HG03196 (cell line): ENCODE measurements around the gene PLEKHM3.

Source experiments
- ATAC-seq: cut with Tn5 transposase; IDR thresholded peaks from one replicate; pipeline ENCODE4 v1.9.1; 2021; ENCODE audit not compliant: unreplicated experiment

PLEKHM3 gene

DNA sequence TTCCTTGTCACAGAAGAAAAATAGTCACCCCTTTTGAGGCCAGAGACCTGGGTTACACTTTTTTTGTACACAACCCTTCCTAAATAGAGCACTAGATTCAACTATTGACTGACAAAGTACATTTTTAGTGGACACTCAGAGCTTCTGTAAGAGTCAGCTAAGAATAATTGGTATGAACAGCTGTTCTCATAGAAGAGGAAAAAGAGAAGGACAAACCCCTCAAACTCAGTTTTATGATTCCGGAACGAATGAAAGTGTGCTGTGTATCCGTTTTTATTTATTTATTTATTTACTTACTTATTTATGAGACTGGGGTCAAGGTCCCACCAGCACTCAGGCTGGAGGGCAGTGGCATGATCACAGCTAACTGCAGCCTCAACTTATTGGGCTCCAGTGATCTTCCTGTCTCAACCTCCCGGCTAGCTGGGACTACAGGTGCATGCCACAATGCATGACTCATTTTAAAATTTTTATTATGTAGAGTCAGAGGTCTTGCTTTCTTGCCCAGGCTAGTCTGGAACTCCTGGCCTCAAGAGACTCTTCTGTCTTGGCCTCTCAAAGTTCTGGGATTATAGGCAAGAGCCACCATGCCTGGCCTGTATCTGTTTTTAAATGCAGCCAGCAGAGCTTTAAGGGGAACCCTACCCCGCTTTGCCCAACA lies 219.6 kb downstream of the PLEKHM3 start:
- ATAC-seq: no peak

DNA sequence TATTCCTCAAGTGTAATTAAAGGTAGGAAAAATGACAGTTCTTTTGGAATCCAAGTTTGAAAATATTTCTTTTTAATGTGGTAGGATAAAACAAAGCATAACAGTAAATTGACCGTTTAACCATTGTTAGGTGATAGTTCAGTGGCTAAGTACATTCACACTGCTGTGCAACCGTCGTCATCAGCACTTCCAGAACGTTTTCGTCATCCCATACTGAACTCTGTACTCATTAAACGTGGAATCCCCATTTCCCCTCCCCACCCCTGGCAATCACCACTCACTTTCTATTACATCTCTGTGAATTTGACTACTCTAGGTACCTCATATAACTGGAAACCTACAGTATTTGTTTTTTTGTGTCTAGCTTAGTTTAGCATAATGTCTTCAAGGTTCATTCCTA lies 222.7 kb downstream of the PLEKHM3 start:
- no peak for ATAC-seq

DNA sequence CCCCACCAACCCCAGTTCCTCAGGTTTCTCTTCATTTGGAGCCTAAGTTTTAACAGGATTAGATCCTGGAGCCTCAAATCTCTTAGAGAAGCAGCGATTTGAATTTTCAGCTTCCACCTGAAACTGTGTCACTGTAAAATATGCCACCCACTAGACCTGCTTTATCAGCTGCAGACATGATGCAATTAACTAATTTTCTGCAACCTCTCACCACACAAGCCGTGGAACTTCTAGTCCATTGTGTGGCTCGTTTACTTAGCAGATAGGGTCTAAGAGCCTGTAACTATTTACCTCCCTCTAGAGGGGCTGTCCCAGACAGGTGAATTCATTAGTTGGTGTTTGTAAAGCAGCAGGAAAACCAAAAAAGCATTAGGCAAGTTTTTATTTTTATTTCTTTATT lies 224.1 kb downstream of the PLEKHM3 start:
- no peak for ATAC-seq

- no peak for ATAC-seq
These were observed 228.6 kb downstream of the PLEKHM3 start for GRCh38 chr2:207796585-207797350.

GRCh38 chr2:207792244-207792785 lies 233.0 kb downstream of the PLEKHM3 start:
- ATAC-seq: no peak

DNA sequence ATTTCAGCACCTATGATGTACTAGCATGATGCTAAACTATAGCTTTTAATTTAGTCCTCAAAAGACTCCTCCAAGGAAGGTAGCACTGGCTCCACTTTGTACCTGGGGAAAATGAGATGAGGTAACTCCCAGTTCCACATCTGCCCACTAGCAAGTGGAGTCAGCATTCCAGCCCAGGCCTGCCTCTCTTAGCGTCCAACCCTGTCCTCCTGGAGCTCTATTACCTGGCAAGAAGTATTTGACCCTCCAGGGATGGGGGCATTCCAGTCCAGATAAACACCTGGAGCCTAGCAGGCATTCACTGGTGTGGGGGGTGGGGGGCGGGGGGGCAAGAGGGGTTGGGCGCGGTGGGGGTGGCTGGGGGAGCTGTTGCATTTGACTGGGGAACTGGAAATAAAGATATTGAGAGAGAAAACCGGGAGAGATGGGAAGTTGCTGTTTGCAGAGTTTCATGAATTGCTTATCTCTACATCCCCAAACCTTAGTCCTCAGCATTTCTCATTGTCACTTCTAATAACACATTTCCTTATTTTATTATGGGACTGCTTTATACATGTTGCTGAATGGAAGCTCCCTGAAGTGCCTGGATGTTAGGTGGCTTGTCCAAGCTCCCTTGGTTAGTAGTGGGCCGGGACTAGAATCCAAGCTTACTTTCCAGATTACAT lies 233.6 kb downstream of the PLEKHM3 start:
- no peak for ATAC-seq

DNA sequence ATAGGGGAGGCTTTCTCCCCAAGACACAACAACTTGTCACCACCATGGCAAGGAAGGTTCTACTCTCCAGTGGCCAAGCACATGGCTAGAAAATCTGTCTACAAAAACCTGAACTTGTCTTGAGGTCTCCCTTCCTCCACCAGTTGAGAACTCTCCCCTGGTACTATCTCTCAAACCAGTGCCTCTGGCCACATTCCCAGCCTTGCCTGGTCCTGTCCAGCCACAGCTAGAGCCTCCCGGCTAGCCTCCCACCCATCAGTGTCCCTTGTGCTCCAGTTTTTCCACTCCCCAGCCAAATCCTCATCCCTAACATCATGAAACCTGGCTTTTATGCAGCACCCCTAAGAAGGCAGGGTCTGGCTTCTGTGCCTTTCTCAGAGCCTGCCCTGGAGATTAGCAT lies 234.4 kb downstream of the PLEKHM3 start:
- ATAC-seq: no peak

DNA sequence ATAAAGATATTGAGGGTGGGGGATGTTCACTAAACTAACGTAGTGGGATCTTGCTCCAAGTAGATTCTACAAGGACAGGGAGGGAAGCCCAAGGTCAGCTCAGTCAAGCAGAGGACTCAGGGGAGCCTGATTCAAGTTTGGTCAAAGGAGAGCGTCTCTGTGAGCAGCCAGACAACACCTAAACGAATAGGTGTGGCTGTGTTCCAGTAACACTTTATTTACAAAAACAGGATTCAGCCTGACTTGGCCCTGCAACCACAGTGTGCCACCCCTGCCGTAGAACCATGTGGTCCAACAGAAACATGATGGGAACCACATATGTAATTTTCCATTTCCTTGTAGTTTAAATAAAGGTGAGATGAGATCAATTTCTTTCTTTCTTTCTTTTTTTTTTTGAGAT lies 237.5 kb downstream of the PLEKHM3 start:
- no peak for ATAC-seq

- ATAC-seq: no peak
These were observed 238.3 kb downstream of the PLEKHM3 start for GRCh38 chr2:207787017-207787416.

- ATAC-seq: no peak
These were observed 240.4 kb downstream of the PLEKHM3 start for GRCh38 chr2:207784898-207785297.

- no peak for ATAC-seq
These were observed 241.8 kb downstream of the PLEKHM3 start for GRCh38 chr2:207783514-207783913.

DNA sequence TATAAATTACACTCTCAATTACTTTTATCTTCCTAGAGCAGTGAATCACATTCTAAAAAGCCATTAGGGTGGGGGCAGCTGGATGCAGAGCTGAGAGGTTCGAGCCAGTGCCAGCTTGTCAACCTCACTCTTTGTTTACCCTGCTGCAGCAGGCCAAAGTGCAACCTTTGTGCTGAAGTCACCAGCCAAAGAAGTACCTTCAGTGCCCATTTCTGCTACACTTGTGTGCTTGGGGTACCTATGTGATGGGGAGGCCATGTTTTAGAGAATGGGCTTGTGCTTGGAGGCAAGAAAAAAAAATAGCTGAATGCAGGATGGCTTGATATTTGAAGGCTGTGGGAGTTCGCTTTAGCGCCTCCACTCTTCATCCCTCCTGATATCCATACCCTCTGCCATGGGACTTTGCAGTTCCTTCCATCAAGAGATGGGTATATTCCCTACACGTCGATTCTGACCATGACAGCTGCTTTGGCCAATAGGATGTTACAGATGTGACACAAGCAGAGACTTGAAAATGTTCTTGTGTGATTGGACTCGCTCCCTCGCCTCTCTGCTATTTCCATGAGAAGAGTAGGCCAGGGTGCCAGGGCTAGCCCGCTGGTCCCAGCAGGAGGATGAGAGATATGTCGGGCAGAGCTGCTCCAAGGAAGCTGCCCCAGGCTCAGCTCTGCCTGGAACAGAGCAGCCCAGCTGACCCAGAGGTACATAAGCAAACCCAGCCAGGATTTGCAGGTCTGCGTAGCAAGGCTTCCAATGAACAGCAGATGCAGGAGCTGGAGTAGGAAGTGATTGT lies 242.9 kb downstream of the PLEKHM3 start:
- ATAC-seq: no peak

GRCh38 chr2:207779523-207779922 lies 245.8 kb downstream of the PLEKHM3 start:
- no peak for ATAC-seq

DNA sequence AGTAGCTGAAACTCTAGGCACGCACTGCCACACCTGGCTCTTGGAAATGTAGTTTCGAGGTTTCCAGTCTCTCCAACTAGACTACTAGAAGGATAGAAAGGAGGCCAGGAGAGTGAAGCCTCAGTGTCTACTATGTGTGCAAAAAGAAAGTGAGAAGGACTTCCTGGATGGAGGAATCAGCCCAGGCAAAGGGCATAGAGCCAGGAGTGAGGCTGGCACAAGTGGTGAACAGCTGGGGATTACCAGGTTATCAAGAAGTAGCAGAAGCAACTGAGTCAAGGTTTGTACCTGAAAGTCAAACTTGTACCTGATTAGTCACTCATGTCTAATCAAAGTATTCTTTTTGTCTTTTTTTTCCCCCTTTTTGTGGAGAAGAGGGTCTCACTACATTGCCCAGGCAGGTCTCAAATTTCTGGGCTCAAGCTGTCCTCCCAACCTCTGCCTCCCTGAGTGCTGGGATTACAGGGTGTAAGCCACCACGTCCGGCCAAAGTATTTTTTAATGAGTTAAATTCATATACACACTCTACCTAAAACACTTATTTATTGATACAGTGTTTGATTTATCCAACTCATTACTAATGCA lies 246.9 kb downstream of the PLEKHM3 start:
- no peak for ATAC-seq

- ATAC-seq: no peak
These were observed 248.2 kb downstream of the PLEKHM3 start for GRCh38 chr2:207777124-207777523.

DNA sequence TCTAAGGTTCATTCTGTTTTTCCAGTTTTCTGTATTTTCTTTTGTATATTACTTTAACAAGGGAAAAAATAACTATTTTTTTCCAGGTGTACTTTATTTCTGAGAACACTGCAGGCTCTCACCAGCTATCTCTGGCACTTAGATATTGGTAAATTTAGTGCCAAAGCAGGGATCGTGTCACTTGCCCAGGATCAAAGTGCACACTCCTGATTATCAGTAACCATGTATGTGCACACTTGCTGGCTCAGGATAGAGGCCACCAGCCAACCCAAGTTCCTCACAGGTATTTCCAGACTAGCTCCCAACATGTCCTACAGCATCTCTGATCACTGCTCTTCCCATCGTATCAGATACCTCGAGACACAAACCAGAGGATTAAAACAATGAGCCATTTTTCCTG lies 249.9 kb downstream of the PLEKHM3 start:
- ATAC-seq: no peak

DNA sequence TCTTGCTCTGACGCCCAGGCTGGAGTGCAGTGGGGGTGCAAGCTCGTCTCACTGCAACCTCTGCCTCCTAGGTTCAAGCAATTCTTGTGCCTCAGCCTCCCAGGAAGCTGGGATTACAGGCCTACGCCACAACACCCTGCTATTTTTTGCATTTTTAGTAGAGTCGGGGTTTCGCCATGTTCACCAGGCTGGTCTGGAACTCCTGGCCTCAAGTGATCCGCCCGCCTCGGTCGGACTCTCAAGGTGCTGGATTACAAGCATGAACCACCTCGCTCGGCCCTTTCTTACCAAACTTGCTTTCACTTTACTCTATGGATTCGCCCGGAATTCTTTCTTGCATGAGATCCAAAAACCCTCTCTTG lies 252.5 kb downstream of the PLEKHM3 start:
- ATAC-seq: no peak

DNA sequence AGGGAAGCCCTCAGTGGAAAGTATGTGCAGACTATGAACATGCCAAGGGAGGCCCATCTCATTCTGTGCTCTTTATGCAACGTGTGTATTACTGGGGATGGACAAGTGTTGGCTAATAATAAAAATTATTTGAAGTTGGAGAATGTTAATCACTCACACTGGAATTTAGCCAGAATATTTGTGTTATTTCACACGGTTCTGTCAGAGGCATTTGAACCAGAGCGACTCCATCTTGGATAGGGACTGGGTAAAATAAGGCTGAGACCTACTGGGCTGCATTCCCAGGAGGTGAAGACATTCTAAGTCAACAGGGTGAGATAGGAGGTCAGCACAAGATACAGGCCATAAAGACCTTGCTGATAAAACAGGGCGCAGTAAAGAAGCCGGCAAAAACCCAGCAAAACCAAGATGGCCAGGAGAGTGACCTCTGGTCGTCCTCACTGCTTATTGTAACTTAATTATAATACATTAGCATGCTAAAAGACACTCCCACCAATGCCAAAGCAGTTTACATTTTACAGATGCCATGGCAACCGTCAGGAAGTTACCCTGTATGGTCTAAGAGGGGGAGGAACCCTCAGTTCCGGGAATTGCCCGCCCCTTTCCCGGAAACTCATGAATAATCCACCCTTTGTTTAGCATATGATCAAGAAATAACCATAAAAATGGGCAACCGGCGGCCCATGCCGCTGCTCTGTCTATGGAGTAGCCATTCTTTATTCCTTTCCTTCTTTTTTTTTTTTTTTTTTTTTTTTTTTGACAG lies 253.1 kb downstream of the PLEKHM3 start:
- ATAC-seq: no peak

DNA sequence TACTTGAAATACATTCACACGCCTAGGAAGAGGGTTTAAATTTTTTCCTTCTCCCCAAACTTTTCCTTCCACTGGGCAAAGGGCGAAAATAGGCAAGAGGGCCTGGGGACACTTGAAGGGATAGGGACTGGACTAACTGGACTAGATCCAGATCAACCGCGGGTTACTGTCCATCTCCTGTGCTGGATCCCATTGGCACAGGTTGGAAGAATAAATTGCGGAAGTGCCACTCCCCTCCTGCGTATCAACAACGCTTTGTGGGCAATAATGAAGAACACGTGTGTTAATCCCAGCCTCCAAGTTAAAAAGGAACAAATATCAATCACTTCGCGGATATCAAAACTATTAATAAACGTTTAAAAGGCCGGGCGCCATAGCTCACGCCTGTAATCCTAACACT lies 253.9 kb downstream of the PLEKHM3 start:
- no peak for ATAC-seq
